ENCODE data around the gene PTN. TPM values are rescaled to one million over a fixed set of nuclear protein-coding genes. Genes with fewer than 3 reads are reported as not detected.

Gene PTN
- total and polyA plus RNA-seq, 12 donors, result 2.1 to 14.6 (median 5.5) TPM

DNA sequence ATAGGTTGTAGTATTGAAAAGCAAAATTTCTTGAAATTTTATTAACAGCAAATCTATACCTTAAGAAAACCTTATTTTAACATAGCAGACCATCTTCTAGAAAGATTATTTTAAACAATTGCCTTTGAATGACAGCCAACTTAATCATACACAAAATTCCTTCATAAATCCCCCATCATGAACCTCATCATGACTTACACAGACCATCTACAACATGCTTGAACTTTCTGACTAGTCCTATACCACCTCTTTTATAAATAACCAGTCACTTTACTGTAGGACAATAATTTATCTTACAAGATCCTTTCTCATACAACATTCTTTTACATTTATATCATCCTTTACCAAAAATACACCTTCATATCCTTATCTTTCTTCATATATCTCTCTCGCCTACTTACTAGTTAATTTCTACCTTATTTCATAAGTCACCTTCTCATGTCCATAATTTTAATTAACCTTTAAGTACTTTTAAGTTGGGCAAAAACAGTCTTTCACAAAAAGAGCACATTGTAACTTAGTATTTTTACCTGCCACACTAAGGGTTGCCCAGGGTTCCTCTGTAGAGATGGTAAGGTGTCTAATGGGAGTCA lies 16.6 kb upstream of the PTN start:
- TF ChIP-seq POLR2A (IDR thresholded peaks at IDR 0.05), result no peak
- TF ChIP-seq, protein P1, sequence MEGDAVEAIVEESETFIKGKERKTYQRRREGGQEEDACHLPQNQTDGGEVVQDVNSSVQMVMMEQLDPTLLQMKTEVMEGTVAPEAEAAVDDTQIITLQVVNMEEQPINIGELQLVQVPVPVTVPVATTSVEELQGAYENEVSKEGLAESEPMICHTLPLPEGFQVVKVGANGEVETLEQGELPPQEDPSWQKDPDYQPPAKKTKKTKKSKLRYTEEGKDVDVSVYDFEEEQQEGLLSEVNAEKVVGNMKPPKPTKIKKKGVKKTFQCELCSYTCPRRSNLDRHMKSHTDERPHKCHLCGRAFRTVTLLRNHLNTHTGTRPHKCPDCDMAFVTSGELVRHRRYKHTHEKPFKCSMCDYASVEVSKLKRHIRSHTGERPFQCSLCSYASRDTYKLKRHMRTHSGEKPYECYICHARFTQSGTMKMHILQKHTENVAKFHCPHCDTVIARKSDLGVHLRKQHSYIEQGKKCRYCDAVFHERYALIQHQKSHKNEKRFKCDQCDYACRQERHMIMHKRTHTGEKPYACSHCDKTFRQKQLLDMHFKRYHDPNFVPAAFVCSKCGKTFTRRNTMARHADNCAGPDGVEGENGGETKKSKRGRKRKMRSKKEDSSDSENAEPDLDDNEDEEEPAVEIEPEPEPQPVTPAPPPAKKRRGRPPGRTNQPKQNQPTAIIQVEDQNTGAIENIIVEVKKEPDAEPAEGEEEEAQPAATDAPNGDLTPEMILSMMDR (IDR thresholded peaks at IDR 0.05), result no peak
- H3K27ac ChIP-seq, result no peak overlapping the region
- DNase-seq, result no peak
- 35 to 55% (median 42%) methylated on average over 1 of the region's 1 CpG for WGBS, 4 donors
- H3K4me3 ChIP-seq, result no peak overlapping the region
- no peaks in the 10 kb centered on the region for H3K36me3 ChIP-seq (replicated peaks in 1 of 2)
- intact Hi-C loops (cut with DNase I), result no loop called here
- no peaks in the 10 kb centered on the region for H3K9me3 ChIP-seq (replicated peaks in 1 of 3)
- H3K27me3 ChIP-seq, result no peaks in the 10 kb centered on the region
- H3K4me1 ChIP-seq (replicated peaks in 1 of 2), result no peaks in the 10 kb centered on the region

DNA sequence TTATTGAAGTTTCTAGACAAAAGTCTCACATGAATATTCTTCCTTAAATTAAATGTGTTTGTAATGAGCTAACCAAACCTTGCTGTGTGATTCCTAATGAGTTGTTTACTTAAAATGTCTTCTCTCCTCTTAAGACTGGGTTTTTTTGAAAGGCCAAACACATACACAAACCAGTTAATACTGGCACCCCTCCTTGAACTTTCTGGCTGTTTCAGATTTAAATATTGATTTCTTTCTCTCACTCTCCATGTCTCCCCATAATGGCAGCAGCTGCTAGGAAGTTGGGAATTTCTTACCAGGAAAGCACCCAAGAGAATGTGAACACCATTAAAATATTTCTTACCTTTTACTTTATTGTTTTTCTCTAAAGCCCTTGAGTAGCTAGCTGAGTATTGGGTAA lies 11.4 kb upstream of the PTN start:
- H3K4me1 ChIP-seq (replicated peaks in 1 of 2), result peaks cover 7 to 22% of the 10 kb centered on the region in 2 donors
- H3K4me3 ChIP-seq, result no peak overlapping the region
- no peaks in the 10 kb centered on the region for H3K27me3 ChIP-seq
- TF ChIP-seq, protein P1 (IDR thresholded peaks at IDR 0.05), result no peak
- TF ChIP-seq POLR2A (IDR thresholded peaks at IDR 0.05), result no peak
- intact Hi-C loops (cut with DNase I), result no loop called here
- H3K9me3 ChIP-seq (replicated peaks in 1 of 3), result no peaks in the 10 kb centered on the region
- H3K36me3 ChIP-seq (replicated peaks in 1 of 2), result no peaks in the 10 kb centered on the region
- no peak overlapping the region for H3K27ac ChIP-seq
- DNase-seq, result no peak

DNA sequence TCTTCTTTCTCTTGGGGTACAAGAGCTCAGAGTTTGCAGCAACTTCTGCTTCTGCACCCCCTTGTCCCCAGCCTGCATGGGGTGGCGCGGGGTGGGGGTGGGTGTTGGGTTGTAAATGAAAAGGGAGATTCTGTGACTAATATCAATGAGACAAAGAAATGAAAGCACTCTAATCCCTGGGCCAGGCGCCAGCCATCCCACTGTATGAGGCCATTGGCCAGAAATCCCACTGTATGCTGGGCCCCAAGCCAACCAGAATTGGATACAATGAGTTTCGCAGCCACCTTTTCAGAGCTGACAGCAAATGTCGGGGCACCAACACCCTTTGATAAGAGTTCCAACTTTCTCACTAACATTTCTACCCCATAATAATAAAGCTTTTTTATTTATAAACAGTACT lies 10.9 kb upstream of the PTN start:
- H3K4me3 ChIP-seq, result no peak overlapping the region
- no peak overlapping the region for H3K27ac ChIP-seq
- TF ChIP-seq, protein P1 (IDR thresholded peaks at IDR 0.05), result no peak
- TF ChIP-seq POLR2A (IDR thresholded peaks at IDR 0.05), result no peak
- no peaks in the 10 kb centered on the region for H3K36me3 ChIP-seq (replicated peaks in 1 of 2)
- 60 to 74% (median 71%) methylated on average over 5 of the region's 5 CpGs for WGBS, 4 donors
- H3K27me3 ChIP-seq, result no peaks in the 10 kb centered on the region
- DNase-seq, result peak in 2 of 7 donors; percentile 19 to 24
- H3K9me3 ChIP-seq (replicated peaks in 1 of 3), result no peaks in the 10 kb centered on the region
- intact Hi-C loops (cut with DNase I), result no loop called here
- H3K4me1 ChIP-seq (replicated peaks in 1 of 2), result peaks cover 7 to 22% of the 10 kb centered on the region in 2 donors

DNA sequence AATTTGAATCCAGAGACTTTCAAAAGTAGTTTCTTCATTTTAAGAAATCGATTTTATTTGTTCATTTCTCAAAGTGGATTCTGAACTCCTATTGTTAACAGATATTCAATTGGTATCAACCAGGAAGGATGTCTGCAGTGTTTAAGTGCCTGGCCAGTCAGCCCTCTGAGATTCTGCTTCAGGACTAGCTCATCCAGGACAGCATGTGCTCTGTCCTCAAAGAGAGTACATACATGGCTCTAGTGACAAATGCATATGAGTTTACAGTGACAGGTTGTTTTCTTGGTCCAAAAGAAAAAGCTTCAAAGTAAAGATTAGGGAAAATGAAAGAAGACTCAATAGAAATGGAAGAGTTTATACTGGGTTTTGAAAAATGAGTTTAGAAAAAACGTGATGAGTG lies 8.4 kb upstream of the PTN start:
- intact Hi-C loops (cut with DNase I), result no loop called here
- TF ChIP-seq POLR2A (IDR thresholded peaks at IDR 0.05), result no peak
- TF ChIP-seq, protein P1 (IDR thresholded peaks at IDR 0.05), result no peak
- no peak overlapping the region for H3K27ac ChIP-seq

More for the DNA sequence above, 8.4 kb upstream of the PTN start:
- H3K27me3 ChIP-seq, result no peaks in the 10 kb centered on the region
- DNase-seq, result no peak
- peaks cover 7 to 22% of the 10 kb centered on the region in 2 donors for H3K4me1 ChIP-seq (replicated peaks in 1 of 2)
- no peaks in the 10 kb centered on the region for H3K36me3 ChIP-seq (replicated peaks in 1 of 2)
- H3K9me3 ChIP-seq (replicated peaks in 1 of 3), result no peaks in the 10 kb centered on the region
- 68 to 88% (median 73%) methylated on average over 2 of the region's 2 CpGs for WGBS, 4 donors
- H3K4me3 ChIP-seq, result no peak overlapping the region

Data from adrenal gland (tissue), 12 donors.